Endothelial cell of umbilical vein (primary cell): ENCODE results near the gene TMEM50B. TPM values are rescaled to one million over a fixed set of nuclear protein-coding genes. Genes with fewer than 3 reads are reported as not detected.

Experiments used
- BruUV-seq: library from RNA; stranded (reverse); fragments of 400-500 nt; replicated peaks from 2 replicates; lab custom pipeline; 2021; lab: Mats Ljungman, UMichigan
- CTCF ChIA-PET: fragments of 300-600, 350-600 bp; sonication (Branson Sonifier 250); formaldehyde crosslinking; loops from one replicate; lab custom pipeline; 2021; ENCODE audit warnings: antibody characterized with exemption, inconsistent platforms; lab: Charles Lee
- POLR2A ChIA-PET: fragments of 300-600, 350-600 bp; sonication (Branson Sonifier 250); formaldehyde crosslinking; loops from one replicate; lab custom pipeline; 2021; ENCODE audit warnings: antibody characterized with exemption, inconsistent platforms; lab: Charles Lee
- DNase-seq: peaks from one replicate; pipeline ENCODE4 v3.0.0-alpha.2; 2011; ENCODE audit warnings: low read depth, low spot score
- FAIRE-seq: peaks from 2 replicates; lab custom pipeline; 2011; peaks lifted over from hg19 to GRCh38; lab: Jason Lieb, UNC
- H2AFZ ChIP-seq: 2 replicates; pipeline ENCODE4 v1.6.0; 2012; ENCODE audit warnings: low read depth, low read length, control low read depth, inconsistent platforms
- H3K27ac ChIP-seq: 2 replicates; pipeline ENCODE4 v1.5.1; 2011; ENCODE audit warnings: low read depth, mild to moderate bottlenecking, control low read depth, low read length, moderate library complexity; ENCODE audit not compliant: insufficient read depth
- H3K27me3 ChIP-seq, 2 experiments: 2 replicates each; pipeline versions ENCODE4 v1.6.0 to v1.6.1; 2011; ENCODE audit warnings: low read length in 2 of 2, mixed read lengths in 1 of 2; ENCODE audit not compliant: control insufficient read depth in 2 of 2, insufficient read depth in 2 of 2
- H3K36me3 ChIP-seq, 2 experiments: 2 replicates in 1 of 2; 3 replicates in 1 of 2; pipeline ENCODE4 v1.5.1; 2011; ENCODE audit warnings: low read length in 2 of 2, mild to moderate bottlenecking in 1 of 2, moderate library complexity in 1 of 2; ENCODE audit not compliant: control insufficient read depth in 2 of 2, insufficient read depth in 2 of 2; ENCODE audit errors: extremely low read depth in 1 of 2
- H3K4me1 ChIP-seq: 3 replicates; pipeline ENCODE4 v1.5.1; 2011; ENCODE audit warnings: mild to moderate bottlenecking, low read length; ENCODE audit not compliant: control insufficient read depth, insufficient read depth; ENCODE audit errors: extremely low read depth
- H3K4me2 ChIP-seq: 2 replicates; pipeline ENCODE4 v1.6.1; 2011; ENCODE audit warnings: low read length, control low read depth, mixed read lengths; ENCODE audit not compliant: insufficient read depth
- H3K4me3 ChIP-seq, 3 experiments: fragments of 200-600 bp in 1 of 3; sonication (generic), shearing (Covaris generic) in 1 of 3; replicated peaks in 1 of 3; 2 replicates each; pipeline ENCODE4 v1.5.1; 2011 to 2016; ENCODE audit warnings: control low read depth in 3 of 3, low read length in 3 of 3, mild to moderate bottlenecking in 2 of 3, inconsistent platforms in 1 of 3, low read depth in 1 of 3, moderate library complexity in 1 of 3; ENCODE audit not compliant: insufficient read depth in 1 of 3
- H3K79me2 ChIP-seq: 2 replicates; pipeline ENCODE4 v1.6.0; 2012; ENCODE audit warnings: low read length, inconsistent platforms; ENCODE audit not compliant: control insufficient read depth, insufficient read depth
- H3K9ac ChIP-seq: replicated peaks from 2 replicates; pipeline ENCODE3; 2011; ENCODE audit warnings: low read length, control low read depth; ENCODE audit not compliant: insufficient read depth; ENCODE audit errors: extremely low read depth
- H3K9me1 ChIP-seq: replicated peaks from 3 replicates; pipeline ENCODE4 v1.6.0; 2011; ENCODE audit warnings: mild to moderate bottlenecking, low read length; ENCODE audit not compliant: control insufficient read depth, insufficient read depth; ENCODE audit errors: extremely low read depth
- H3K9me3 ChIP-seq: replicated peaks from 2 replicates; pipeline ENCODE4 v1.5.1; 2012; ENCODE audit warnings: low read length, inconsistent platforms; ENCODE audit not compliant: control insufficient read depth, insufficient read depth
- H4K20me1 ChIP-seq: replicated peaks from 2 replicates; pipeline ENCODE3; 2011; ENCODE audit warnings: mild to moderate bottlenecking, low read length; ENCODE audit not compliant: control insufficient read depth, insufficient read depth; ENCODE audit errors: extremely low read depth
- CTCF ChIP-seq, 2 donors: IDR thresholded peaks; 1 replicate in 1 of 2; 2 replicates in 1 of 2; pipeline ENCODE4 v1.5.1; 2011; ENCODE audit warnings: low read length in 2 of 2, mild to moderate bottlenecking in 2 of 2, moderate library complexity in 2 of 2, control low read depth in 1 of 2, inconsistent platforms in 1 of 2, low read depth in 1 of 2; ENCODE audit not compliant: insufficient read depth in 1 of 2; ENCODE audit errors: extremely low read depth in 1 of 2
- EZH2 ChIP-seq: IDR thresholded peaks from 2 replicates; pipeline ENCODE4 v1.6.1; 2012; ENCODE audit warnings: borderline replicate concordance, low read depth, mild to moderate bottlenecking, moderate library complexity, low read length, inconsistent platforms; ENCODE audit not compliant: severe bottlenecking
- FOS ChIP-seq: IDR thresholded peaks from 2 replicates; pipeline ENCODE4 v1.6.1; 2011; ENCODE audit warnings: mild to moderate bottlenecking, low read length, moderate library complexity, borderline replicate concordance; ENCODE audit not compliant: insufficient read depth
- GATA2 ChIP-seq: IDR thresholded peaks from 2 replicates; pipeline ENCODE4 v1.7.0; 2011; ENCODE audit warnings: low read depth, mild to moderate bottlenecking, moderate library complexity, mixed read lengths, low read length; ENCODE audit not compliant: insufficient read length, insufficient read depth
- JUN ChIP-seq: IDR thresholded peaks from 2 replicates; pipeline ENCODE4 v1.6.1; 2011; ENCODE audit warnings: borderline replicate concordance, low read depth; ENCODE audit not compliant: insufficient read length, insufficient read depth
- MYC ChIP-seq: IDR thresholded peaks from one replicate; pipeline ENCODE4 v1.6.1; 2011; ENCODE audit warnings: mild to moderate bottlenecking, low read depth, low read length
- POLR2A ChIP-seq: IDR thresholded peaks from 2 replicates; pipeline ENCODE4 v1.6.1; 2012; ENCODE audit warnings: low read depth, mild to moderate bottlenecking, control low read depth, low read length
- POLR2AphosphoS5 ChIP-seq: IDR thresholded peaks from 2 replicates; pipeline ENCODE4 v1.6.1; 2012; ENCODE audit warnings: low read depth, mild to moderate bottlenecking, control low read depth, low read length, moderate library complexity; ENCODE audit not compliant: insufficient read depth
- dilution Hi-C: fragments of 300-500 bp; cut with MboI; formaldehyde crosslinking; loops from one replicate; pipeline ENCODE4 v1.15.0; 2019; ENCODE audit warnings: low sequenced_read_pairs; ENCODE audit not compliant: extremely low pct_ligation_motif_present
- intact Hi-C: fragments of 100-400 bp; cut with micrococcal nuclease; formaldehyde crosslinking; loops from one replicate; pipeline ENCODE4 v1.10.0; 2022
- polyA plus RNA-seq, 4 experiments: library from polyadenylated mRNA; depleted of rRNA in 3 of 4; stranded (reverse) in 3 of 4; unstranded in 1 of 4; fragments of >200 nt; gene quantifications; 2 replicates each; pipeline versions ENCODE4 v1.2.1 to v1.2.3, GENCODE V29; 2011 to 2012; ENCODE audit warnings: missing spikeins in 1 of 4
- total RNA-seq: library from RNA; stranded (reverse); gene quantifications from 2 replicates; pipeline ENCODE4 v1.2.3, GENCODE V29; 2021
- TF ChIP-seq, protein P1 (sequence below): IDR thresholded peaks from 2 replicates; pipeline ENCODE4 v1.6.1; 2011; ENCODE audit not compliant: insufficient read depth, insufficient read length

TMEM50B gene
- total and polyA plus RNA-seq, 2 donors (not counting 3 experiments of a cell fraction or from before 2014, with no cell fraction given): 25.1 to 29.3 TPM

GRCh38 chr21:33443194-33443593, 36.6 kb downstream of the TMEM50B start:
- dilution Hi-C loops (no loop called here), intact Hi-C loops (no loop called here)
- Histone ChIP-seq H3K36me3 (no peaks in the 10 kb centered on the region), H3K9ac (no peak overlapping the region), H4K20me1 (no peaks in the 10 kb centered on the region), H3K27me3 (no peaks in the 10 kb centered on the region), H3K79me2 (no peaks in the 10 kb centered on the region), H2AFZ (no peak overlapping the region), H3K27ac (no peak overlapping the region), H3K4me1 (no peaks in the 10 kb centered on the region), H3K4me2 (no peak overlapping the region), H3K9me1 (no peaks in the 10 kb centered on the region), H3K4me3 (no peak overlapping the region), H3K9me3 (no peaks in the 10 kb centered on the region)
- BruUV-seq: no TSS peak
- DNase-seq (no peak), FAIRE-seq (no peak)
- CTCF ChIA-PET: interaction anchor here (1.1 to 6.7 kb wide), 3 partner anchors 14 to 245 kb away, joined by 3 to 67 read pairs (median 3); no protein-coding TSS in a partner anchor
- POLR2A ChIA-PET: no interaction called here
- TF ChIP-seq EZH2: no peak
- TF ChIP-seq POLR2A: no peak
- TF ChIP-seq, protein P1, sequence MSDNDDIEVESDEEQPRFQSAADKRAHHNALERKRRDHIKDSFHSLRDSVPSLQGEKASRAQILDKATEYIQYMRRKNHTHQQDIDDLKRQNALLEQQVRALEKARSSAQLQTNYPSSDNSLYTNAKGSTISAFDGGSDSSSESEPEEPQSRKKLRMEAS: no peak
- TF ChIP-seq GATA2: no peak
- TF ChIP-seq FOS: no peak

GRCh38 chr21:33441489-33442477, 38.0 kb downstream of the TMEM50B start:
- TF ChIP-seq GATA2: no peak
- TF ChIP-seq POLR2AphosphoS5: no peak
- TF ChIP-seq, protein P1: no peak
- no peak for TF ChIP-seq CTCF (IDR thresholded peaks at IDR 0.05; ENCODE audit: extremely low read depth in 1 of 2, insufficient read depth in 1 of 2, low read depth in 1 of 2, low read length in 2 of 2)
- TF ChIP-seq EZH2: no peak
- no peak for TF ChIP-seq MYC
- TF ChIP-seq POLR2A: no peak
- TF ChIP-seq JUN: no peak
- TF ChIP-seq FOS: no peak
- no peak overlapping the region for H3K27ac ChIP-seq
- H3K27me3 ChIP-seq: no peaks in the 10 kb centered on the region
- peaks cover 5% of the 10 kb centered on the region in 2 experiments for H3K36me3 ChIP-seq
- dilution Hi-C loops: no loop called here
- no peak overlapping the region for H3K4me2 ChIP-seq
- ChIA-PET POLR2A (no interaction called here), CTCF (interaction anchor here (0.7 to 6.7 kb wide), 6 partner anchors 78 to 448 kb away, joined by 3 to 67 read pairs (median 4); no protein-coding TSS in a partner anchor)
- no peaks in the 10 kb centered on the region for H3K9me3 ChIP-seq
- H3K4me1 ChIP-seq: no peaks in the 10 kb centered on the region
- H4K20me1 ChIP-seq: no peaks in the 10 kb centered on the region
- H3K4me3 ChIP-seq: no peak overlapping the region
- BruUV-seq: no TSS peak
- no peak overlapping the region for H3K9ac ChIP-seq
- DNase-seq (no peak), FAIRE-seq (no peak)
- no peaks in the 10 kb centered on the region for H3K9me1 ChIP-seq
- intact Hi-C loops: no loop called here
- no peaks in the 10 kb centered on the region for H3K79me2 ChIP-seq
- H2AFZ ChIP-seq: no peak overlapping the region
